Colonic mucosa (tissue), 4 donors: ENCODE measurements around the gene SLC38A6. TPM values are rescaled to one million over a fixed set of nuclear protein-coding genes. Genes with fewer than 3 reads are reported as not detected.

Experiments
- DNase-seq: peaks from one replicate; pipeline ENCODE4 v3.0.0-alpha.2; 2020
- H3K27ac ChIP-seq: fragments of 200-600 bp; one replicate; pipeline ENCODE4 v1.8.0; 2021
- H3K27me3 ChIP-seq: fragments of 200-600 bp; one replicate; pipeline ENCODE4 v1.8.0; 2021
- H3K36me3 ChIP-seq: fragments of 200-600 bp; one replicate; pipeline ENCODE4 v1.8.0; 2021
- H3K4me1 ChIP-seq: fragments of 200-600 bp; one replicate; pipeline ENCODE4 v1.8.0; 2021; ENCODE audit warnings: mild to moderate bottlenecking
- H3K4me3 ChIP-seq: fragments of 200-600 bp; one replicate; pipeline ENCODE4 v1.8.0; 2021
- H3K9ac ChIP-seq, 2 donors: one replicate each; pipeline ENCODE4 v1.7.0; 2013; ENCODE audit warnings: control low read depth in 2 of 2, low read depth in 2 of 2, low read length in 2 of 2
- H3K9me3 ChIP-seq: fragments of 200-600 bp; one replicate; pipeline ENCODE4 v1.8.0; 2021
- CTCF ChIP-seq: fragments of 200-600 bp; IDR thresholded peaks from one replicate; pipeline ENCODE4 v1.8.0; 2022; ENCODE audit warnings: antibody characterized with exemption, mild to moderate bottlenecking
- intact Hi-C: fragments of 100-400 bp; cut with DNase I; formaldehyde crosslinking; loops from one replicate; pipeline ENCODE4 v1.14.1; 2022
- total RNA-seq, 2 donors: library from RNA; stranded (reverse); fragmentation: NEBNext Ultra II Directional in 1 of 2; extraction: Animal tissue kit (Norgen Biotek cat#: 25700) in 1 of 2; gene quantifications; one replicate each; pipeline ENCODE4 v1.2.1, GENCODE V29; 2021
- donor health status: healthy.
- donor health status: DM: no; HTN: no; CAD: no.
- donor health status: DM: no; HTN: no; CAD: no.

The SLC38A6 gene
- total RNA-seq, 2 donors from 2014 or later, result 5.0 to 7.8 TPM

GRCh38 chr14:61025251-61026223 is 44.5 kb downstream of the SLC38A6 start:
- intact Hi-C loops, result loop anchor here (5.0 to 10.0 kb wide), 4 partner anchors 227 to 398 kb away; partner anchors contain the start of gene SIX4
- TF ChIP-seq CTCF, result peak; percentile 79
- H3K4me3 ChIP-seq, result no peak overlapping the region

GRCh38 chr14:61026526-61026925 is 45.5 kb downstream of the SLC38A6 start:
- Histone ChIP-seq H3K36me3 (no peaks in the 10 kb centered on the region), H3K27me3 (no peaks in the 10 kb centered on the region), H3K9me3 (no peaks in the 10 kb centered on the region), H3K4me3 (no peak overlapping the region), H3K27ac (no peak overlapping the region), H3K4me1 (no peaks in the 10 kb centered on the region), H3K9ac (no peak overlapping the region)
- no peak for DNase-seq
- no peak for TF ChIP-seq CTCF
- intact Hi-C loops, result loop anchor here (5.0 to 10.0 kb wide), 4 partner anchors 226 to 399 kb away; partner anchors contain the start of gene SIX4

More at GRCh38 chr14:61025251-61026223, 44.5 kb downstream of the SLC38A6 start:
- no peak overlapping the region for H3K9ac ChIP-seq
- H3K36me3 ChIP-seq, result no peaks in the 10 kb centered on the region
- no peaks in the 10 kb centered on the region for H3K27me3 ChIP-seq
- H3K4me1 ChIP-seq, result no peaks in the 10 kb centered on the region
- H3K9me3 ChIP-seq, result no peaks in the 10 kb centered on the region
- DNase-seq, result peak; percentile 60
- H3K27ac ChIP-seq, result no peak overlapping the region

GRCh38 chr14:61031026-61031425 is 50.0 kb downstream of the SLC38A6 start:
- intact Hi-C loops, result no loop called here
- H3K36me3 ChIP-seq, result no peaks in the 10 kb centered on the region
- H3K27me3 ChIP-seq, result no peaks in the 10 kb centered on the region
- TF ChIP-seq CTCF, result no peak
- no peak overlapping the region for H3K27ac ChIP-seq
- no peak for DNase-seq
- H3K9ac ChIP-seq, result no peak overlapping the region
- H3K4me1 ChIP-seq, result no peaks in the 10 kb centered on the region
- H3K4me3 ChIP-seq, result no peak overlapping the region
- H3K9me3 ChIP-seq, result no peaks in the 10 kb centered on the region

DNA sequence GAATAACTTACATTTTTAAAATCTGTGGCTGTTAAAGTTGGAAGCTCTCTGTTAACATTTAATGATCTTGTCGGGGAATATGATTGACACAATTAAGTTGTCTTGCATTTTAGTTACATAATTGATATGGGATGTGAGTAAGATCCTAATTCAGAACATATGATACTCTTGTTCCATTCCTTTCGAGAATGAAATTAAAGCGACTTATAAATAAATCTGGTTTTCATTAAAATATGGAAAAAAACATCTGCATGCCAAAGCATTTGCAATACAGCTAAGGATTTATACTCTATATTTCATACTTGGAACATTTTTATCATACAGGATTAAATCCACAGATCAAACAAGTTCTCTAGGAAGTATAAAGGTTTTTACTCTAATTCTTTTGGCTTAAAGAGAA is 52.0 kb downstream of the SLC38A6 start:
- DNase-seq, result no peak
- H3K36me3 ChIP-seq, result no peaks in the 10 kb centered on the region
- H3K9me3 ChIP-seq, result no peaks in the 10 kb centered on the region
- intact Hi-C loops, result no loop called here
- H3K9ac ChIP-seq, result no peak overlapping the region
- H3K4me1 ChIP-seq, result no peaks in the 10 kb centered on the region
- TF ChIP-seq CTCF, result no peak
- H3K27ac ChIP-seq, result no peak overlapping the region
- H3K27me3 ChIP-seq, result no peaks in the 10 kb centered on the region
- H3K4me3 ChIP-seq, result no peak overlapping the region

- Histone ChIP-seq H3K9me3 (no peaks in the 10 kb centered on the region), H3K4me1 (no peaks in the 10 kb centered on the region), H3K27me3 (no peaks in the 10 kb centered on the region), H3K27ac (no peak overlapping the region), H3K36me3 (no peaks in the 10 kb centered on the region), H3K9ac (no peak overlapping the region), H3K4me3 (no peak overlapping the region)
- no peak for DNase-seq
- intact Hi-C loops, result no loop called here
- TF ChIP-seq CTCF, result no peak
Observed at GRCh38 chr14:61033855-61034254, 52.8 kb downstream of the SLC38A6 start.
